H1 (cell line): Measurements from ENCODE around the gene UCN. TPM values are rescaled to one million over a fixed set of nuclear protein-coding genes. Genes with fewer than 3 reads are reported as not detected.
"Not testable (repeated sequence)": the region's sequence is repeated elsewhere in the genome, so short reads cannot be mapped to it uniquely, and the experiment has no call there.

Source experiments
- CTCF ChIA-PET: fragments of 300-600 bp; sonication (Branson Sonifier 250); formaldehyde crosslinking; loops from one replicate; lab custom pipeline; 2021; ENCODE audit not compliant: partially characterized antibody; lab: Charles Lee
- POLR2A ChIA-PET: fragments of 300-600 bp; sonication (Branson Sonifier 250); formaldehyde crosslinking; loops from one replicate; lab custom pipeline; 2021; ENCODE audit warnings: inconsistent platforms; ENCODE audit not compliant: partially characterized antibody; lab: Charles Lee
- DNase-seq, 2 experiments: peaks; one replicate each; pipeline versions ENCODE4 v3.0.0 to v3.0.0-alpha.2; 2010 to 2022; ENCODE audit warnings: low spot score in 2 of 2, low read depth in 1 of 2, mixed read lengths in 1 of 2
- FAIRE-seq: peaks from 2 replicates; lab custom pipeline; 2011; peaks lifted over from hg19 to GRCh38; lab: Jason Lieb, UNC
- H2AFZ ChIP-seq: 2 replicates; pipeline ENCODE4 v1.8.1; 2012; ENCODE audit warnings: low read length, inconsistent platforms
- H2AK5ac ChIP-seq: 2 replicates; pipeline ENCODE4 v1.6.1; 2013; ENCODE audit warnings: low read depth, low read length
- H2BK120ac ChIP-seq: replicated peaks from 2 replicates; pipeline ENCODE3; 2013; ENCODE audit warnings: low read depth, low read length, inconsistent platforms
- H2BK12ac ChIP-seq: 2 replicates; pipeline ENCODE4 v1.6.1; 2013; ENCODE audit warnings: low read depth, low read length
- H2BK15ac ChIP-seq: 2 replicates; pipeline ENCODE4 v1.6.1; 2013; ENCODE audit warnings: low read length
- H2BK20ac ChIP-seq: 2 replicates; pipeline ENCODE4 v1.6.1; 2013; ENCODE audit warnings: low read length
- H2BK5ac ChIP-seq: 2 replicates; pipeline ENCODE4 v1.6.1; 2013; ENCODE audit warnings: low read depth, low read length
- H3K14ac ChIP-seq: 2 replicates; pipeline ENCODE4 v1.6.1; 2013; ENCODE audit warnings: inconsistent platforms; ENCODE audit not compliant: insufficient read length
- H3K18ac ChIP-seq: 2 replicates; pipeline ENCODE4 v1.6.1; 2013; ENCODE audit warnings: low read length; ENCODE audit errors: extremely low read depth
- H3K23ac ChIP-seq: 2 replicates; pipeline ENCODE4 v1.6.1; 2013; ENCODE audit warnings: inconsistent platforms; ENCODE audit not compliant: insufficient read length
- H3K23me2 ChIP-seq: 2 replicates; pipeline ENCODE4 v1.6.1; 2013; ENCODE audit warnings: low read depth, low read length
- H3K27ac ChIP-seq: 2 replicates; pipeline ENCODE4 v1.6.1; 2011; ENCODE audit warnings: low read depth, low read length, inconsistent platforms
- H3K27me3 ChIP-seq, 4 experiments: replicated peaks in 1 of 4; 1 replicate in 1 of 4; 2 replicates in 3 of 4; pipeline versions ENCODE4 v1.6.1 to v1.8.1; 2011 to 2013; ENCODE audit warnings: low read length in 3 of 4, mild to moderate bottlenecking in 3 of 4, inconsistent platforms in 2 of 4, mixed read lengths in 2 of 4, moderate library complexity in 1 of 4; ENCODE audit not compliant: control insufficient read depth in 3 of 4, insufficient read depth in 3 of 4; ENCODE audit errors: extremely low read depth in 1 of 4
- H3K36me3 ChIP-seq, 4 experiments: 2 replicates each; pipeline versions ENCODE4 v1.6.1 to v1.8.1; 2011 to 2013; ENCODE audit warnings: mild to moderate bottlenecking in 4 of 4, low read length in 3 of 4, moderate library complexity in 2 of 4, control low read depth in 1 of 4, inconsistent platforms in 1 of 4; ENCODE audit not compliant: insufficient read depth in 4 of 4, control insufficient read depth in 2 of 4
- H3K4ac ChIP-seq: replicated peaks from 2 replicates; pipeline ENCODE3; 2013; ENCODE audit warnings: low read length, low read depth, mixed read lengths, inconsistent platforms; ENCODE audit not compliant: insufficient read length
- H3K4me1 ChIP-seq, 4 experiments: replicated peaks in 1 of 4; 1 replicate in 1 of 4; 2 replicates in 3 of 4; pipeline versions ENCODE4 v1.6.1 to v1.8.1; 2011 to 2013; ENCODE audit warnings: low read length in 3 of 4, inconsistent platforms in 2 of 4, mixed read lengths in 1 of 4; ENCODE audit not compliant: insufficient read depth in 4 of 4, control insufficient read depth in 3 of 4
- H3K4me2 ChIP-seq, 2 experiments: 2 replicates each; pipeline versions ENCODE4 v1.6.1 to v1.8.1; 2011 to 2013; ENCODE audit warnings: low read depth in 2 of 2, low read length in 2 of 2, control low read depth in 1 of 2, inconsistent platforms in 1 of 2, mild to moderate bottlenecking in 1 of 2; ENCODE audit not compliant: insufficient read depth in 1 of 2
- H3K4me3 ChIP-seq, 4 experiments: fragments of 200-600, 300-600 bp in 1 of 4; sonication (generic), shearing (Covaris generic), sonication (Bioruptor Twin) in 1 of 4; 2 replicates each; pipeline versions ENCODE4 v1.5.1 to v1.8.1; 2011 to 2016; ENCODE audit warnings: low read length in 4 of 4, low read depth in 3 of 4, control low read depth in 2 of 4, inconsistent platforms in 2 of 4, mild to moderate bottlenecking in 2 of 4, mixed read lengths in 1 of 4, moderate library complexity in 1 of 4; ENCODE audit not compliant: insufficient read depth in 2 of 4; ENCODE audit errors: extremely low read depth in 1 of 4
- H3K56ac ChIP-seq: replicated peaks from 2 replicates; pipeline ENCODE3; 2013; ENCODE audit warnings: low read depth, mild to moderate bottlenecking, mixed read lengths, low read length, inconsistent platforms; ENCODE audit not compliant: insufficient read length
- H3K79me1 ChIP-seq: 2 replicates; pipeline ENCODE4 v1.6.1; 2013; ENCODE audit warnings: low read depth, low read length, control low read depth
- H3K79me2 ChIP-seq, 2 experiments: 2 replicates each; pipeline versions ENCODE4 v1.6.1 to v1.8.1; 2012 to 2013; ENCODE audit warnings: low read length in 2 of 2, mild to moderate bottlenecking in 2 of 2, inconsistent platforms in 1 of 2; ENCODE audit not compliant: insufficient read depth in 2 of 2, control insufficient read depth in 1 of 2
- H3K9ac ChIP-seq, 4 experiments: replicated peaks in 1 of 4; 1 replicate in 1 of 4; 2 replicates in 3 of 4; pipeline versions ENCODE4 v1.6.1 to v1.8.1; 2011 to 2013; ENCODE audit warnings: low read depth in 3 of 4, low read length in 3 of 4, control low read depth in 2 of 4, mild to moderate bottlenecking in 2 of 4, moderate library complexity in 2 of 4, inconsistent platforms in 1 of 4; ENCODE audit errors: extremely low read depth in 1 of 4
- H3K9me3 ChIP-seq, 2 experiments: 2 replicates each; pipeline versions ENCODE4 v1.6.1 to v1.8.1; 2012 to 2013; ENCODE audit warnings: mild to moderate bottlenecking in 2 of 2, moderate library complexity in 2 of 2, control low read depth in 1 of 2, inconsistent platforms in 1 of 2, low read depth in 1 of 2, low read length in 1 of 2, mixed read lengths in 1 of 2; ENCODE audit not compliant: insufficient read depth in 2 of 2
- H4K20me1 ChIP-seq, 2 experiments: replicated peaks in 1 of 2; 2 replicates each; pipeline versions ENCODE3 to v1.8.1; 2011 to 2013; ENCODE audit warnings: inconsistent platforms in 2 of 2, low read length in 2 of 2, mild to moderate bottlenecking in 1 of 2; ENCODE audit not compliant: insufficient read depth in 2 of 2, control insufficient read depth in 1 of 2
- H4K5ac ChIP-seq: 2 replicates; pipeline ENCODE4 v1.6.1; 2013; ENCODE audit warnings: low read length, low read depth, mixed read lengths, inconsistent platforms; ENCODE audit not compliant: insufficient read length
- H4K8ac ChIP-seq: 2 replicates; pipeline ENCODE4 v1.8.0; 2013; ENCODE audit warnings: mild to moderate bottlenecking, moderate library complexity, low read length, inconsistent platforms; ENCODE audit not compliant: insufficient read depth; ENCODE audit errors: extremely low read depth
- H4K91ac ChIP-seq: replicated peaks from 2 replicates; pipeline ENCODE3; 2013; ENCODE audit warnings: low read length, mixed read lengths, inconsistent platforms; ENCODE audit not compliant: insufficient read length
- WGBS, 2 experiments: shearing (Covaris generic) in 1 of 2; methylation state at CpG; one replicate each; pipeline versions ENCODE4 v1.1.6 to v1.1.7; 2013 to 2015; ENCODE audit warnings: low lambda C conversion rate in 2 of 2, mixed read lengths in 2 of 2, inconsistent platforms in 1 of 2, low coverage in 1 of 2, missing lambda C conversion rate in 1 of 2; ENCODE audit not compliant: insufficient replicate concordance in 2 of 2, insufficient coverage in 1 of 2, insufficient read length in 1 of 2; ENCODE audit errors: extremely low coverage in 1 of 2, missing lambda C conversion rate in 1 of 2; 5-methylcytosine and 5-hydroxymethylcytosine counted together
- polyA plus RNA-seq, 7 experiments: library from polyadenylated mRNA; depleted of rRNA in 3 of 7; stranded (reverse) in 5 of 7; unstranded in 2 of 7; fragments of >200 nt in 5 of 7; fragments of 200-250 nt in 2 of 7; gene quantifications; 1 replicate in 5 of 7; 2 replicates in 1 of 7; 4 replicates in 1 of 7; pipeline versions ENCODE4 v1.2.1 to v1.2.3, GENCODE V29; 2011 to 2013; ENCODE audit warnings: missing spikeins in 2 of 7, mixed read lengths in 2 of 7
- total RNA-seq: library from RNA; stranded (reverse); fragmentation: NEBNext Ultra II Directional; extraction: Animal tissue kit (Norgen Biotek cat#: 25700); gene quantifications from 2 replicates; pipeline ENCODE4 v1.2.1, GENCODE V29; 2021

The UCN gene
- total and polyA plus RNA-seq, 2 of the 8 experiments (the other 6 are each of a cell fraction or from before 2014, with no cell fraction given): 0.35 TPM; not detected in 1

DNA sequence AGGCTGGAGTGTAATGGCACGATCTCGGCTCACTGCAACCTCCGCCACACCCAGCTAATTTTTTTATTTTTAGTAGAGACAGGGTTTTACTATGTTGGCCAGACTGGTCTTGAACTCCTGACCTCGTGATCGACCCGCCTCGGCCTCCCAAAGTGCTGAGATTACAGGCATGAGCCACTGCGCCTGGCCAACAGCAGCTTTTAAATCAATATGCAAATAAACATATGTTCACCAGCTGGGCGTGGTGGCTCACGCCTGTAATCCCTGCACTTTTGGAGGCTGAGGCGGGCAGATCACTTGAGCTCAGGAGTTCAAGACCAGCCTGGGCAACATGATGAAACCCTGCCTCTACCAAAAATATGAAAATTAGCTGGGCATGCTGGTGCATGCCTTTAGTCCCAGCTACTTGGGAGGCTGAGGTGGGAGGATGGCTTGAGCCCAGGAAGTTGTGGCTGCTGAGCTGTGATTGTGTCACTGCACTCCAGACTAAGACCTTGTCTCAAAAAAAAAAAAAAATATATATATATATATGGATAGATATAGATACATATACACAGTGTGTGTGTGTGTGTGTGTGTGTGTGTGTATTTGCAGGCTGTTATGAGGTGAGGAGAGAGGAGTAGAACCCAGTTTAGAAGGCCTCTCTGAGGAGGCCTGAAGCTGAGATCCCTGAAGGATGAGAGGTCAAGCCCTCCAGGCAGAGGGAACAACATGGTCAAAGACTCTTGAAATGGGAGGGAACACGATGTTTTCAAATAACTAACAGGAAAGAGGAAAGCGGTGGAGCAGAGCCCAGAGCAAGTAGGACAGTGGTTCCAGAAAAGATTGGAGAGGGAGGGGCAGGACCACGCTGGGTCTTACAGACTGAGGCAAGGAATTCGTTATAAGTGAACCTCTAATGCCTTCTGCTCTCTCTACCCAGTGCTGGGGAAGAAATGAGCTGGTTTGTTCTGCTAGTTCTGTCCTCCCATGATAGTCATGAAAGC lies 35.4 kb downstream of the UCN start:
- H3K18ac ChIP-seq, H3K79me1 ChIP-seq, H3K4me1 ChIP-seq, H2BK15ac ChIP-seq, H3K9ac ChIP-seq, FAIRE-seq, H3K36me3 ChIP-seq, H4K5ac ChIP-seq, H2BK120ac ChIP-seq, H3K4me3 ChIP-seq, H3K79me2 ChIP-seq, DNase-seq, H4K8ac ChIP-seq, H3K56ac ChIP-seq, H3K9me3 ChIP-seq, H3K27ac ChIP-seq, H2AFZ ChIP-seq, H4K20me1 ChIP-seq, H3K23me2 ChIP-seq, H3K23ac ChIP-seq, H3K14ac ChIP-seq, H2AK5ac ChIP-seq, H4K91ac ChIP-seq, H2BK12ac ChIP-seq, H3K4ac ChIP-seq, H2BK5ac ChIP-seq, H3K4me2 ChIP-seq, H3K27me3 ChIP-seq: not testable (repeated sequence)
- CTCF ChIA-PET: interaction anchor here (0.6 to 14.1 kb wide), 15 partner anchors 8 to 102 kb away, joined by 3 to 288 read pairs (median 7); partner anchors contain the start of genes DNAJC5G, SLC30A3, TRIM54 and UCN
- WGBS, 2 experiments: 83% methylated on average over 13 of the region's 15 CpGs; no CpG with 5 or more reads in 1 of the 2 experiments
- POLR2A ChIA-PET: interaction anchor here (1.0 to 4.9 kb wide), 9 partner anchors 9 to 49 kb away, joined by 3 to 22 read pairs (median 4); partner anchors contain the start of genes SLC30A3, TRIM54 and UCN
- H2BK20ac ChIP-seq: 0 out of 2 replicates have a peak overlapping the region, but pooled peaks have one; percentile 3
